Kidney (tissue), 14 donors: Measurements from ENCODE around the gene SLC22A4. TPM values are rescaled to one million over a fixed set of nuclear protein-coding genes. Genes with fewer than 3 reads are reported as not detected.
A peak's percentile ranks its signal among the peaks of the same experiment; 100 is the strongest.

Experiments used
- DNase-seq, 5 donors: peaks; one replicate each; pipeline ENCODE4 v3.0.0-alpha.2; 2013 to 2020
- FAIRE-seq: peaks from 2 replicates; lab custom pipeline; 2012; peaks lifted over from hg19 to GRCh38; lab: Jason Lieb, UNC
- H3K27ac ChIP-seq, 2 donors: one replicate each; pipeline ENCODE4 v1.7.0; 2013; ENCODE audit warnings: low read depth in 2 of 2, low read length in 2 of 2, inconsistent platforms in 1 of 2
- H3K27me3 ChIP-seq: one replicate; pipeline ENCODE4 v1.7.1; 2013; ENCODE audit warnings: low read length, inconsistent platforms; ENCODE audit not compliant: control insufficient read depth, insufficient read depth
- H3K36me3 ChIP-seq, 3 donors: one replicate each; pipeline versions ENCODE4 v1.7.0 to v1.7.1; 2013; ENCODE audit warnings: low read length in 3 of 3, control low read depth in 1 of 3, inconsistent platforms in 1 of 3; ENCODE audit not compliant: insufficient read depth in 3 of 3, control insufficient read depth in 2 of 3
- H3K4me1 ChIP-seq, 3 donors: one replicate each; pipeline versions ENCODE4 v1.7.0 to v1.7.1; 2013; ENCODE audit warnings: low read length in 3 of 3, inconsistent platforms in 1 of 3, low read depth in 1 of 3; ENCODE audit not compliant: control insufficient read depth in 2 of 3, insufficient read depth in 2 of 3
- H3K4me3 ChIP-seq, 3 donors: one replicate each; pipeline versions ENCODE4 v1.7.0 to v1.8.1; 2013; ENCODE audit warnings: low read length in 3 of 3, control low read depth in 1 of 3, inconsistent platforms in 1 of 3
- H3K9ac ChIP-seq, 3 donors: one replicate each; pipeline versions ENCODE4 v1.7.0 to v1.7.1; 2013; ENCODE audit warnings: low read length in 3 of 3, control low read depth in 1 of 3, inconsistent platforms in 1 of 3
- H3K9me3 ChIP-seq, 3 donors: one replicate each; pipeline versions ENCODE4 v1.7.0 to v1.7.1; 2013; ENCODE audit warnings: low read length in 3 of 3, control low read depth in 1 of 3, inconsistent platforms in 1 of 3; ENCODE audit not compliant: control insufficient read depth in 2 of 3, insufficient read depth in 1 of 3
- CTCF ChIP-seq: IDR thresholded peaks from 3 replicates; pipeline ENCODE4 v1.5.1; 2012; ENCODE audit warnings: mild to moderate bottlenecking, moderate library complexity, borderline replicate concordance; ENCODE audit not compliant: insufficient read depth; ENCODE audit errors: extremely low read depth
- intact Hi-C: fragments of 100-400 bp; cut with DNase I; formaldehyde crosslinking; loops from one replicate; pipeline ENCODE4 v1.11.1; 2022
- polyA plus RNA-seq: library from polyadenylated mRNA; stranded (reverse); fragments of 350-450 nt; fragmentation: Illumina TruSeq; extraction: RNeasy Lipid Tissue Mini Kit (QIAGEN cat#74804); gene quantifications from one replicate; pipeline ENCODE4 v1.2.3, GENCODE V29; 2014; ENCODE audit warnings: low read depth, low replicate concordance; ENCODE audit not compliant: insufficient read depth
- total RNA-seq: library from RNA; stranded (reverse); fragmentation: NEBNext Ultra II Directional; extraction: Animal tissue kit (Norgen Biotek cat#: 25700); gene quantifications from one replicate; pipeline ENCODE4 v1.2.1, GENCODE V29; 2021
- donor health status: control.
- donor health status: control.
- donor health status: control.
- donor health status: control.
- donor health status: control.
- donor health status: DM: yes; HTN: yes; CAD: no.
- donor health status: Normal renal cell carcinoma (clear cell type).

The SLC22A4 gene
- total and polyA plus RNA-seq, 2 donors from 2014 or later: 2.4 to 7.6 TPM

- no peak for FAIRE-seq
Measured at GRCh38 chr5:132388244-132389050, 94.3 kb downstream of the SLC22A4 start.

GRCh38 chr5:132389051-132389331, 94.8 kb downstream of the SLC22A4 start:
- peaks cover 19 to 46% (median 37%) of the 10 kb centered on the region in 3 donors for H3K4me1 ChIP-seq
- intact Hi-C loops: loop anchor here (10.0 kb wide), 1 partner anchor 116 kb away; no protein-coding TSS in a partner anchor
- DNase-seq: no peak

More at GRCh38 chr5:132388244-132389050, 94.3 kb downstream of the SLC22A4 start:
- Histone ChIP-seq H3K27me3 (no peaks in the 10 kb centered on the region), H3K36me3 (peaks cover 1 to 51% (median 38%) of the 10 kb centered on the region in 3 donors), H3K9me3 (no peaks in the 10 kb centered on the region), H3K4me3 (peak overlapping the region in 1 of 3 donors; percentile 9), H3K27ac (peak overlapping the region; percentile 96 to 98), H3K9ac (peak overlapping the region in 2 of 3 donors; percentile 35 to 78), H3K4me1 (peaks cover 19 to 43% (median 37%) of the 10 kb centered on the region in 3 donors)
- DNase-seq: peak in 4 of 5 donors; percentile 49 to 84 (median 79)
- no peak for TF ChIP-seq CTCF
- intact Hi-C loops: loop anchor here (10.0 kb wide), 1 partner anchor 116 kb away; no protein-coding TSS in a partner anchor

GRCh38 chr5:132389585-132390286, 95.5 kb downstream of the SLC22A4 start:
- no peak overlapping the region for H3K4me3 ChIP-seq
- no peaks in the 10 kb centered on the region for H3K9me3 ChIP-seq
- no peaks in the 10 kb centered on the region for H3K27me3 ChIP-seq
- DNase-seq: peak in 1 of 5 donors; percentile 86
- H3K4me1 ChIP-seq: peaks cover 21 to 49% (median 37%) of the 10 kb centered on the region in 3 donors
- intact Hi-C loops: loop anchor here (10.0 kb wide), 1 partner anchor 115 kb away; no protein-coding TSS in a partner anchor
- H3K9ac ChIP-seq: no peak overlapping the region
- TF ChIP-seq CTCF: no peak
- peaks cover 2 to 56% (median 37%) of the 10 kb centered on the region in 3 donors for H3K36me3 ChIP-seq
- H3K27ac ChIP-seq: peak overlapping the region; percentile 96 to 98
- no peak for FAIRE-seq

More at GRCh38 chr5:132389051-132389331, 94.8 kb downstream of the SLC22A4 start:
- Histone ChIP-seq H3K27ac (peak overlapping the region; percentile 96 to 98), H3K4me3 (no peak overlapping the region), H3K27me3 (no peaks in the 10 kb centered on the region), H3K9ac (peak overlapping the region in 1 of 3 donors; percentile 78), H3K9me3 (no peaks in the 10 kb centered on the region), H3K36me3 (peaks cover 2 to 57% (median 40%) of the 10 kb centered on the region in 3 donors)
- no peak for FAIRE-seq
- no peak for TF ChIP-seq CTCF
